AG10803 (cell line): ENCODE measurements around the gene POLR2J3.
"Not testable (repeated sequence)": the region's sequence is repeated elsewhere in the genome, so short reads cannot be mapped to it uniquely, and the experiment has no call there.

Experiments
- DNase-seq: peaks from one replicate; pipeline ENCODE4 v3.0.0; 2010; ENCODE audit warnings: low read depth
- H3K4me3 ChIP-seq: 2 replicates; pipeline ENCODE4 v1.5.1; 2011; ENCODE audit warnings: mild to moderate bottlenecking, low read length, control low read depth

Gene POLR2J3

DNA sequence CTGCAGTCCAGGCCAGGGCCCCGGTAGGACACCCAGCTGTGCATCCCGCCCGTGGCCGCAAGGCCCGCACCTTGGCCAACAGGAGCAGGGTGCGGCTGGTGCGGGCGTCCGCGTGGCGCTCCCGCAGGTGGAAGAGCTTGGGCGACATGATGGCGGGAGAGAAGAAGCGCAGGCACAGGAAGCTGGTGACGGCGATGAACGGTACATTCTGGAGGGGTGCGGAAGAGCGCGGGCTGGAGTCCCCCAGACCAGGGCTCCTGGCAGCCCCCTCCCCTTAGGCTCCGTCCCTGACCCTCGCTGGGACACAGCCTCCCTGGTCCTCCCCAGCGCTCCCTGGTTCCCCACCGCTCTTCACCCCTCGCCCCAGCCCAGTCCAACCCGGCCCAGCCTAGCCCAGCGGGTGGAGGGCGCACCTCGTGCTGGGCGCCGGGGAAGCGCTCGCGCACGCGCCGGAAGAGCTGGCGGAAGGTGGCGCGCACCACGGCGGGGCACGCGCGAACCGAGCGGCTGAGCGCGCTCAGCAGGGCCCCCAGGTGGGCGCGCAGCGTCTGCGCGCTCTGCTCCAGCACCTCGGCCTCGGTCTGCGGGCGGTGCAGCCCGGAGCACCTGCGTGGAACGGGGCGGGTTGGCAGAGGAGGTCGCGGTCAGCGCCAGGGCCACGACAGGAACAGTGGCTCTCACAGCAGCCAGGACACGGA is 21.4 kb upstream of the POLR2J3 start:
- not testable (repeated sequence) for H3K4me3 ChIP-seq, DNase-seq

DNA sequence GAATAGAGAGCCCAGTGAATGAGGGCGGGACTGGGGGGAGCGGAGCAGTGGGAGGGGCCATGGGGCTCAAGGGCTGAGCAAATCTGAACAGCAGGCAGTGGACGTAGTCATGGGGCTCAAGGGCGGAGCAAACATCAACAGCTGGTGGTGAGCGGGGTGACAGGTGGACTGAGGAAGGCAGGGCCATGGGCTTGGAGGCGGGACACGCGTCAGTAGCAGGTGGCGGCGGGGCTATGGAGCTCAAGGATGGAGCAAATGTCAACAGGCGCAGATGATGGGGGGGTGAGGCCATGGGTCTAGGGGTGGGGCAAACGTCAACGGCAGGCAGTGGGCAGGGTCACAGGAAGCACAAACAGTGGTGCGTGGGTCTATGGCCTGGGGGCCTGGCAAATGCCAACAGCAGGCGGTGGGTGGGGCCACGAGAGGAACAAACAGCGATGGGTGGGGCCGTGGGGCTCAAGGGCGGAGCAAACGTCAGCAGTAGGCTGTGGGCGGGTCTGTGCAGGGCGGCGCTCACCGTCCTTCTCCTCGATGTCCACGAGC is 20.2 kb upstream of the POLR2J3 start:
- not testable (repeated sequence) for DNase-seq, H3K4me3 ChIP-seq

DNA sequence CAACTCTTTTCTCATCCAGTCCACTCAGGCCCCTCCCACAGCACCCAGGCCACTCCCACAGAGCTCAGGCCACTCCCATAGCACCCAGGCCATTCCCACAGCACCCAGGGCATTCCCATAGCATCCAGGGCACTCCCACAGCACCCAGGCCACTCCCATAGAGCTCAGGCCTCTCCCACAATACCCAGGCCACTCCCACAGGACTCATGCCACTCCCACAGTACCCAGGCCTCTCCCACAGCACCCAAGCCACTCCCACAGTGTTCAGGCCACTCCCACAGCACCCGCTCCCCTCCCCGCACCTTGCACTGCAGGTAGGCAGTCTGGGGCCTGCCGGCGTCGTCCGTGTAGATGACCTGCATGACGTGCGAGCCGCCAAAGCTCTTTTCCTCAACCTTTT is 17.5 kb upstream of the POLR2J3 start:
- not testable (repeated sequence) for DNase-seq, H3K4me3 ChIP-seq

DNA sequence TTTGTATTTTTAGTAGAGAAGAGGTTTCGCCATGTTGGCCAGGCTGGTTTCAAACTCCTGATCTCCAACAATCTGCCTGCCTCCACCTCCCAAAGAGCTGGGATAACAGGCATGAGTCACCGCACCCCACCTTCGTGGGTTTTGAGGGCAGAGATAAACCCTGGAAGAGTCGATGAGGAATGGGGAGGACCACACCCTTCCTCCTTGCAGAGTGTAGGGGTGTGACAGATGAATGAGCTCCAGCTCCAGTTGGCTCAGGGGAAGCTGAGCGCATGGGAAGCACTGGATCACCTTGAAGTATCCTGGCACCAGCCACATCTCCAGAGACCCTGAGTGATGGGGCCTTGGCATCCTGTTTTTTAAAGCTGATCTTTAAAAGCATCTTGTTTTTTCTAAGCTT is 11.1 kb upstream of the POLR2J3 start:
- H3K4me3 ChIP-seq, DNase-seq: not testable (repeated sequence)

DNA sequence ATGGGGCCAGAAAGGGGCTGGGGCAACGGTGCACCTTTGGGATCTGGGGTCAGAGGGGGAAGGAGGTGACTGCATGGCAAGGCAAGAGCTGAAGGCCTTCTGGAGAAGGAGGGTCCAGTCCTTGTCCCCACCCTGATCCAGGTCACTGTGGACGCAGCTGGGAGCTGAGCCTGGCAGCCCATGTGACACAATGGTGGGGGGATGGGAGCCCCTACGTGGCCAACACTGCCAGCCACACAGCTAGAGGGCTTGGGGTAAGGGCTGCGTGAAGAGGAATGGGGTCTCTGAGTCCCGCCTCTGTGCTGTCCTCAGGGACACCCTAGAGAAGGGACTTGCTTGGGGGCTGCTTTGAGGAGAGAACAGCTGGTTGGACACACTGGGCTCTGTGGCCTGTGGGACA is 9.3 kb upstream of the POLR2J3 start:
- DNase-seq, H3K4me3 ChIP-seq: not testable (repeated sequence)

DNA sequence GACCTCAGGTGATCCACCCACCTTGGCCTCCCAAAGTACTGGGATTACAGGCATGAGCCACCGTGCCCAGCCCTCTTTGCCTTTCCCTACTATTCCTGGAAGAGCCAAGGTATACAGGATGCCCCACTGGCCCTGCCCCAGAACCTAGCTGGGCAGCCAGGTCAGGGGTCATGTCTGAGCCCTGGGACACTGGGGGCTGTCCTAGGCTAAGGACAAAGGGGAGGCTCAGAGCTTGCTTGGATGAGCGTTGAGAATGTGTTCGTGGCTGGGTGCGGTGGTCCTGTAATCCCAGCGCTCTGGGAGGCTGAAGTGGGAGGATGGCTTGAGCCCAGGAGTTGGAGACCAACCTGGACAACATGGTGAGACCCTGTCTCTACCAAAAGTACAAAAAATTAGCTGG is 6.1 kb upstream of the POLR2J3 start:
- not testable (repeated sequence) for H3K4me3 ChIP-seq, DNase-seq

DNA sequence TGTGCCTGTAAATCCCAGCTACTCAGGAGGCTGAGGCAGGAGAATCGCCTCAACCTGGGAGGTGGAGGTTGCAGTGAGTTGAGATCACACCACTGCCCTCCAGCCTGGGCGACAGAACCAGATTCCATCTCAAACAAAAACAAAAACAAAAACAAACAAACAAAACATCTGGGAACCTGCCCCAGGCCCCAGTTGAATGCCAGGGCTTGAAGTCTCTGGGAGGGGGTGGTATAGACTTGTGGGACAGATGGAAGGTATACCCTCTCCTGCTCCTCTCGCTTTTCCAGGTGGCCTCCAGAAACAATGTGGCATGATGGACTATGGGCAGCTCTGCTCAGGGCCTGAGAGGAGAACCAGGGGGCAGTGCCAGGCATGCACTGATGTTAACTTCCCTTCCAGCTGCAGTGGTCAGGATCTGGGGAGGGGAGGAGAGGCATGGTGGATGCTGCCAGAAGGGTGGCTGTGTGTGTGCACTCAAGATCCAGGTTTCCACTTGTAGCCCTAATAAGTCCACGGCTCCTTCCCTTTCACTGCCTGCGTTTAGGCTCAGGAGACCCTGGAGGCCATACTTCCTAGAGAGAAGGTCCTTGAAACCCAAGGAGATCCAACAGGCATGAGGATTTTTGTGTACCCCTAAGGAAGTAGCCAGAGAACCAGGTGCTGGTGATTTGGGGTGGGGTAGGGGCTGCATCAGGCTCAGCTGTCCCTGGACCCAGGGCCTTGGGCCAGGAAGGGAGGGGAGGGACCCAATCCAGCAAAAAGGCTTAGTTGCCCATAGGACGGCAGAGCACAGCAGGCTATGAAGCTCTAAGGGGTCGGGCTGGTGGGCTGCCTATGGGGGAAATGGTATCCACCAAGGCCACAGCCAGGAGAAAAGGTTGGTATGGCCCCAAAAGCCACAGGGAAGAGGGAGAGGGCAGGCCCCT is 5.2 kb upstream of the POLR2J3 start:
- DNase-seq = not testable (repeated sequence)

DNA sequence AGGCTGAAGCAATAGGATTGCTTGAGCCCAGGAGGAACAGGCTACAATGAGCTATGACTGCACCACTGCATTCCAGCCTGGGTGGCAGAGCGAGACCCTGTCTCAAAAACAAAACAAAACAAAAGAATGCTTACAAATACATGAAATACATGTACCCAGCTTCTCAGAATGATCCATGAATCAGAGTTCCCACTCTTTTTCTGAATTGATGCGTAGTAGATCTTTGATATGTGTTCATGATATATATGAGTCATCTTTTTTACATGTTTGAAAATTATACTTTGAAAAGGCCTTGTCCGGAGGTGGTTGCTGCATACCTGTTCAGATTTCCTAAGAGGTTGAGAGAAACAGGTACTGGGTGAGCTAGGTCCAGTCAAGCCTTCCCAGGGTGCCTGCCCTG is 4.0 kb upstream of the POLR2J3 start:
- not testable (repeated sequence) for DNase-seq, H3K4me3 ChIP-seq

More for the DNA sequence above, 5.2 kb upstream of the POLR2J3 start:
- H3K4me3 ChIP-seq = not testable (repeated sequence)

DNA sequence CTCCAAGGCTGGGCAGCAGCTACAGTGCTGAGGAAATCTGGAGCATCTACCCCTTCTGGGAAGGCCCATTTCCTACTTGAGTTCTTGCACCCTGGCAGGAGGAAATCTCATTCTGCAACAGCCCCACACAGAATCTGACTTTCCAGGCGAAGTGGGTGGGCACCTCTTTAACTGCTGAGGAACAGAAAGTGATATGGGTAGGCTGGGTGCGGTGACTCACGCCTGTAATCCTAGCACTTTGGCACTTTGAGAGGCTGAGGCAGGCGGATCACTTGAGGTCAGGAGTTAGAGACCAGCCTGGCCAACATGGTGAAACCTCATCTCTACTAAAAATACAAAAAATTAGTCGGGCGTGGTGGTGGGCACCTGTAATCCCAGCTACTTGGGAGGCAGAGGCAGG is 2.2 kb upstream of the POLR2J3 start:
- not testable (repeated sequence) for H3K4me3 ChIP-seq, DNase-seq

DNA sequence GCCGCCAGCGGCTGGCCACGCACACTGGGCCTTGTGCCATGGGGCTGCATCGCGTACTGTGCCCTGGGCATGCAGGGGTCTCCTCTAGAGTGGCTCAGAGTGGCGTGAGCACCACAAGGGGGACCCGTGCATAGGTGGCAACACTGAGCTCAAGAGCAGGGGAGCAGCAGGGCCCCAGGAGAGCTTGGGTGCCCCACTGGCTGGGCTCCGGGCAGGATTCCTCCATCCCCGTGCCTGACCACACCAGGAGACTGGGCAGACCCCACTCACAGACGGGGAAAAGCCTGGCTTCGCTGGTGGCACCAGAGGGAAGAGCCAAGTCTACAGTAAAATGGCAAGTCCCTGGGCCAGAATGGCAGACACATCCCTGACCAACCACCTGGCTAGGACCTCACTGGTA is 3.8 kb downstream of the POLR2J3 start:
- not testable (repeated sequence) for H3K4me3 ChIP-seq, DNase-seq

DNA sequence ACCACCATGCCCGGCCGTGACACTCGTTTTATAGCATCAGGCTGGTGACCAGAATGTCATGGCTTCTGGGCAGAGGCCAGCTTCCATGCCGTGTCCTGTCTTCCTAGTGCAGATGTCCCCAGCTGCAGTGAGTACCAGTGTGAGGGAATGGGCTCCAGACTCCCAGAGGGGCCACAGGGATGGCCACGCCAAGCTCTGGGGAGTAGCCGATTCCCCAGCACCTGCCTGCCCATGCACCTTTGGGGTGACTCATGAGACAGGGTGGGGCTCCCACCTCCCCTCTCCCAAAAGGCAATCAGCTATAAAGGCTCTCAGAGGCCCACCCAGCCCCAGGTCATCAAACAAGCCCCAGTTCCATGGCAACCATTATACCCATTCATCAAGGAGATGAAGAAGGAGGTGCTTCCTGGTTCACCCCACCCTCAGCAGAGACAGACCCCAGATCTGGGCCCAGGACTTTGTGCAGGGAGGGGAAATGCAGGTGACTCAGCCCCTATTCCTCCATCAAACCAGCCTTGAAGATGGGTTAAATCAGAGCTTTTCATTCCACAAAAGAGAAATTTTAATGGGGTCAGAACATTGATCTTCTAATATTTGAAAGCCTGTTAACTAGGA is 21.5 kb downstream of the POLR2J3 start, which contains the start of gene SPDYE2:
Gene SPDYE2, plus strand, starts transcription at position 419 of the 615 bp plus-strand sequence. CDS start 2,030 bp downstream, outside the sequence.
- not testable (repeated sequence) for H3K4me3 ChIP-seq, DNase-seq

DNA sequence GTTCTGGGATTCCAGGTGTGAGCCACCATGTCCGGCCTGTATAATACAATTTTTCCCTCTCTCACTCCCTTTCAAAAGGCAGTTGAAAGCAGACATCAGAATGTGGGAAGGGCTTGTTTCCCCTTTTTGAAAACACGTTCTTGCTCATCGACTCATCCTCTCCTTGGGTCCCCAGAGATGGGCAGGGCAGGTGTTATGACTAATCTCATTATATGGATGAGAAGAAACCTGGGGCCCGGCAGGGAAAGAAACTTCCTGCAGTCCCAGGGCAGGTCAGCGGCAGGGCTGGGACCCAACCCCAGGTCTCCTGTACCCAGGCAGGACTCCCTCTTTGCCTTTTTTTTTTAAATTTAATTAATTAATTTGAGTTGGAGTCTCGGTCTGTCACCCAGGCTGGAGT is 26.0 kb downstream of the POLR2J3 start:
- not testable (repeated sequence) for DNase-seq, H3K4me3 ChIP-seq

DNA sequence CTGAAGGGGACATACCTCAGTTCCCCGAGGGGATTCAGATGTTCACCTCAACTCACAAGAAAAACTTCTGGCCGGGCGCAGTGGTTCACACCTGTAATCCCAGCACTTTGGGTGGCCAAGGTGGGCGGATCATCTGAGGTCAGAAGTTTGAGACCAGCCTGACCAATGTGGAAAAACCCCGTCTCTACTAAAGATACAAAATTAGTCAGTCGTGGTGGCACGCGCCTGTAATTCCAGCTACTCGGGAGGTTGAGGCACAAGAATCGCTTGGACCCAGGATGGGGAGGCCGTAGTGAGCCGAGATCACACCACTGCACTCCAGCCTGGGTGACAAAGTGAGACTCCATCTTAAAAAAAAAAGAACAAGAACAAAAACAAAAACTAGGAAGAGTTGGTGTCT is 27.1 kb downstream of the POLR2J3 start:
- DNase-seq, H3K4me3 ChIP-seq: not testable (repeated sequence)

DNA sequence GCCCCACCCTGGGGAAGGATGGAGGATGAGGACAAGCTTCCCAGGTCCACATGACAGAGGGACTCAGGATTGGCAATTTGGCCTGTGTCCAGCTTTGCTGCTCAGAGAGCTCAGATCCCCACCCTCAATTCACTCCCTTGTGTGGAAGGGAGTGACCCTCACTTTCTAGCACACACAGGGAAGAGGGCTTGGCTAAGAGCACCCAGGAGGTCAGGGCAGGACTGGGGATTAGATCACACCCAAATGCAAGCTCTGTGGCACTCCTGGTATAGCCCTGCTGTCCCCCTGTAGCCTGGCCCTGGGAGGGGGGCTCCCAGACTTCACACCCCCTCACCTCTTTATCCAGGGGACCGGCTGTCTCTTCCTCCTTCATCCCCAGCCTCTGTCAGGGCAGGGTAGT is 28.0 kb downstream of the POLR2J3 start:
- DNase-seq, H3K4me3 ChIP-seq: not testable (repeated sequence)

DNA sequence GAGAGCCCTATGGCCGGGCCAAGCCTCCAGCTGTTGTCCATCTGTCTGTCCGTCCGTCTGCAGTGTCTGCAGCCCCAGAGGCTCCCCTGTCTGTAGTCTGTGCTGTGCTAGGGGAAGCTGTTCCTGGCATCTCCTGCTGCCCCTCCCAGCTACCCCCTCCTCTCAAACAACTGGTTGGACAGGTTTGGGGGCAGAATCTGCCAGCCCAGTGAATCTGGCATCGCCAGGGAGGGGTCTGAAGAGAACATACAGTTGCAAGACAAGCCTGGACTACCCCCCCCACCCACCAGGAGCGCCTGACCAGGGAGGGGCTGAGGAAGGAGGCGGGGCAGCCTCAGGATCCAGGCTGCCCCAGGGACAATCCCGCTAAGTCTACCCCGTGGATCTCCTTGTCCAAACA is 28.8 kb downstream of the POLR2J3 start, which contains the start of gene UPK3BL2:
Gene UPK3BL2, minus strand, starts transcription at position 101 of the 400 bp plus-strand sequence. Its CDS starts 60 bp downstream, at position 41.
- H3K4me3 ChIP-seq, DNase-seq: not testable (repeated sequence)

DNA sequence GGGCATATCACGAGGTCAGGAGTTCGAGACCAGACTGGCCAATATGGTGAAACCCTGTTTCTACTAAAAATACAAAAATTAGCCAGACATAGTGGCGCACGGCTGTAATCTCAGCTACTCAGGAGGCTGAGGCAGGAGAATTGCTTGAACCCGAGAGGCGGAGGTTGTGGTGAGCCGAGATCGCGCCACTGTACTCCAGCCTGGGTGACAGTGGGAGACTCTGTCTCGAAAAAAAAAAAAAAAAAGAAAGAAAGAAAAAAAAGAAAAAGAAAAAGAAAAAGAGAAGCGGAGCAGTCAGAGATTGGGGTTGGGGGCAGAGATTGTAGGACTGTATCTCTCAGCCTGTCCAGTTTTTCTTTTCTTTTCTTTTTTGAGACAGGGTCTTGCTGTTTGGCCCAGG is 29.6 kb downstream of the POLR2J3 start:
- not testable (repeated sequence) for H3K4me3 ChIP-seq, DNase-seq

DNA sequence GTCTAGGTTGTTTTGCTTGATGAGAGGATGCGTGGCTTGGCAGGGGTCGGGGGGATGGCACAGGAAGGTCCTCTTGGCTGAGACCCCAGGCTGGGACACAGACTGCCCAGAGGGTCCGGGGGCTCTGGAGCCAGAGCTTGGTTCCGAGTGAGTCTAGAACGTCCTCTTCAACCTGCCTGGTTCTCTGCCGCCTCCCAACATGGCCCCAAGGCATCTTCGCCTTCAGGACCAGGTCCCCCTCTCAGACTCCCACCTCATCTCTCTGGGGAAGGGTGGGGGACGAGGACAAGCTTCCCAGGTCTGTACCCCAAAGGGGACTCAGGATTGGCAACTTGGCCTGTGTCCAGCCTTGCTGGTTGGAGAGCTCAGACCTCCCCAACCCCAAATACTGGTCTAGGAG is 30.3 kb downstream of the POLR2J3 start:
- not testable (repeated sequence) for DNase-seq, H3K4me3 ChIP-seq

DNA sequence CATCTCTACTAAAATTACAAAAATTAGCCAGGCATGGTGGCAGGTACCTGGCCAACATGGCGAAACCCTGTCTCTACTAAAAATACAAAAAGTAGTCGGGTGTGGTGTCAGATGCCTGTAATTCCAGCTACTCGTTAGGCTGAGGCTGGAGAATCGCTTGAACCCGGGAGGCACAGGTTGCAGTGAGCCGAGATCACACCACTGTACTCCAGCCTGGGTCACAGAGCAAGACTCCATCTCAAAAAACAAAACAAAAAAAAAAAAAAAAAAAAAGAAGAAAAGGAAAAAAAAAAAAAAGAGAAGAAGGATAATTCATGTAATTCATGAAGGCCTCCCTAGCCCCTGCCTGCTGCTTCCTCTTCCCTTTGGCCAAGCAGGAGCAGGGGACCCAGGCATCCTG is 31.8 kb downstream of the POLR2J3 start:
- not testable (repeated sequence) for H3K4me3 ChIP-seq, DNase-seq

DNA sequence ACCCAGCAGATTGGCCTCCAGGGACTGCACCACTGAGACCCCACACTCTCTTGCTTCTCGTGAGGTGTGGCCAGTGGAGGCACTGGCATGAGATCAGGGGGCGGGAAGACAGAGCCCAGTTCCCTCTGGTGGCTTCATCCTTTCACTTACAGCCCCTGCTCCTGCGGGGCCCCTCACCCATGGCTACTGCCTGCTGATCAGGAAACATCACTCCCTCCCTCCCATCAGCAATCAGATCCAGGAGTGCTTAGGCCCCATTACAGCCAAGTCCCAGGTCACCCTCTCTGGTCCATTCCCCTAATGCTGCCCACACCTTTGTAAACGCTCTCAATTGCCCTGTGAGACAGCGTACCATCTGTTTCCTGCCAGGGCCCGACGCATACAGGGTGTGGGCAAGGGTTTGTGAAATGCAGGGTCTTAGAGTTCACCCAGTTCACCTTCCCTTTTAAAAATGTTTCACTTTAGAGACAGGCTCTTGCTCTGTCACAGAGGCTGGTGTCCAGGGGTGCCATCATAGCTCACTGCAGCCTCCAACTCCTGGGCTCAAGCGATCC is 37.2 kb downstream of the POLR2J3 start:
- not testable (repeated sequence) for H3K4me3 ChIP-seq, DNase-seq
